BLaER1 (cell line): ENCODE data around the gene TMED5.

Experiments
- H3K27ac ChIP-seq: shearing (Covaris generic); formaldehyde crosslinking; 2 replicates; pipeline ENCODE4 v1.8.1; 2022
- H3K27me3 ChIP-seq: shearing (Covaris generic); formaldehyde crosslinking; 2 replicates; pipeline ENCODE4 v1.8.1; 2022
- H3K36me3 ChIP-seq: shearing (Covaris generic); formaldehyde crosslinking; 2 replicates; pipeline ENCODE4 v1.8.1; 2022
- H3K4me1 ChIP-seq: shearing (Covaris generic); formaldehyde crosslinking; 2 replicates; pipeline ENCODE4 v1.8.1; 2022
- H3K4me2 ChIP-seq: shearing (Covaris generic); formaldehyde crosslinking; 2 replicates; pipeline ENCODE4 v1.8.1; 2022
- H3K4me3 ChIP-seq: shearing (Covaris generic); formaldehyde crosslinking; 2 replicates; pipeline ENCODE4 v1.8.1; 2022
- H3K9ac ChIP-seq: shearing (Covaris generic); formaldehyde crosslinking; 2 replicates; pipeline ENCODE4 v1.8.1; 2022
- H3K9me3 ChIP-seq: shearing (Covaris generic); formaldehyde crosslinking; 2 replicates; pipeline ENCODE4 v1.8.1; 2022
- H4K20me1 ChIP-seq: shearing (Covaris generic); formaldehyde crosslinking; 2 replicates; pipeline ENCODE4 v1.8.1; 2022
- Cebpa-rat ChIP-seq: shearing (Covaris generic); IDR thresholded peaks from 2 replicates; pipeline ENCODE4 v1.8.1; 2022

TMED5 gene

DNA sequence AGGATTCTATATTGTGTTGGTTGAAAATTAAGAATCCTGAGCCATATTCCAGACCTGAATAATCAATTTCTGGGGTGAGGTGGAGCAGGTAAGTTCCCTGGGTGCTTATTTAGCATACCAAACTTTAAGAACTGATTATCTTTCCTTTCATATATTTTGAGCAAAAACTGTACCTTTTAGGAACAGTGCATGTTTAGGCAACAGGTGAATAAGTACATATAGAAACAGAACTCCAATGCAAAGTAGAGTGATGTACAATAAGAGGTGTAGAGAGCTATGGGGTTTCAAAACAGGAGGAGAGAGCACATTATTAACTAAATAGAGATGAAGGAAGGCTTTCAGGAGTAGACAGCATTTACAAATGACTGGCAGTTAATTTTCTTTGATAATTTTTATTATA is 28.7 kb downstream of the TMED5 start:
- no peak overlapping the region for H3K4me2 ChIP-seq

DNA sequence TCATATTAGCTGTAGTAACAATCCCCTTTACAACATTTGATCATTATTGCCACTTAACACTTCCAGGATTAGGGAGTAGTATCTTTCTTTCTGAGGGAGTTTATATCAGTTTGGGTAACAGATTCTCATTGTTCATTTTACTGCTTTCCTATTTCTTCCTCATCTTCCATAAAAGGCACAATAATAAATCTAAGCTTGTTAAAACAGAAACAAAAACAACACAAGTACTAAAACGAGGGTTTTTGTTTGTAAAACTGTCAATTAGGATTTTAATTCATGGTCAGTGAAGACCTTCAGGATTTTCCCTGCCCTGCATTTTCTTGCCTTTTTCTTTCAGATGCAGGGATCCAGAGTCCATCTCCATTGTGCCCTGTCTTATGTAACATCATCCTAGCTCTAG is 29.5 kb downstream of the TMED5 start:
- H3K4me2 ChIP-seq: no peak overlapping the region
- no peaks in the 10 kb centered on the region for H3K27me3 ChIP-seq
- no peaks in the 10 kb centered on the region for H3K4me1 ChIP-seq
- H3K9ac ChIP-seq: no peak overlapping the region
- no peak for TF ChIP-seq Cebpa-rat
- peaks cover 53% of the 10 kb centered on the region for H3K36me3 ChIP-seq
- no peak overlapping the region for H3K4me3 ChIP-seq
- H3K27ac ChIP-seq: no peak overlapping the region
- H4K20me1 ChIP-seq: peaks cover 44% of the 10 kb centered on the region
- no peaks in the 10 kb centered on the region for H3K9me3 ChIP-seq

More for the DNA sequence above, 28.7 kb downstream of the TMED5 start:
- H3K27me3 ChIP-seq: no peaks in the 10 kb centered on the region
- H3K9ac ChIP-seq: no peak overlapping the region
- H3K36me3 ChIP-seq: peaks cover 58% of the 10 kb centered on the region
- no peak overlapping the region for H3K4me3 ChIP-seq
- no peaks in the 10 kb centered on the region for H3K4me1 ChIP-seq
- H4K20me1 ChIP-seq: peaks cover 44% of the 10 kb centered on the region
- no peaks in the 10 kb centered on the region for H3K9me3 ChIP-seq
- H3K27ac ChIP-seq: no peak overlapping the region
- no peak for TF ChIP-seq Cebpa-rat

GRCh38 chr1:93148001-93148400 is 32.2 kb downstream of the TMED5 start:
- TF ChIP-seq Cebpa-rat: no peak
- Histone ChIP-seq H3K4me1 (no peaks in the 10 kb centered on the region), H3K27ac (no peak overlapping the region), H3K27me3 (no peaks in the 10 kb centered on the region), H4K20me1 (peaks cover 38% of the 10 kb centered on the region), H3K9ac (no peak overlapping the region), H3K36me3 (peaks cover 56% of the 10 kb centered on the region; the same call in 1 of the 2 replicates), H3K4me2 (no peak overlapping the region), H3K9me3 (no peaks in the 10 kb centered on the region), H3K4me3 (no peak overlapping the region)

GRCh38 chr1:93143769-93144168 is 36.4 kb downstream of the TMED5 start:
- TF ChIP-seq Cebpa-rat: no peak
- no peaks in the 10 kb centered on the region for H3K27me3 ChIP-seq
- H3K36me3 ChIP-seq: peaks cover 65% of the 10 kb centered on the region
- no peak overlapping the region for H3K27ac ChIP-seq
- no peak overlapping the region for H3K4me3 ChIP-seq
- H4K20me1 ChIP-seq: peaks cover 50% of the 10 kb centered on the region
- H3K9me3 ChIP-seq: no peaks in the 10 kb centered on the region
- H3K9ac ChIP-seq: no peak overlapping the region
- no peaks in the 10 kb centered on the region for H3K4me1 ChIP-seq
- no peak overlapping the region for H3K4me2 ChIP-seq

GRCh38 chr1:93143136-93143535 is 37.1 kb downstream of the TMED5 start:
- TF ChIP-seq Cebpa-rat: no peak
- peaks cover 43% of the 10 kb centered on the region for H4K20me1 ChIP-seq
- H3K9me3 ChIP-seq: no peaks in the 10 kb centered on the region
- no peaks in the 10 kb centered on the region for H3K27me3 ChIP-seq
- H3K4me3 ChIP-seq: no peak overlapping the region
- H3K27ac ChIP-seq: no peak overlapping the region
- H3K36me3 ChIP-seq: peaks cover 64% of the 10 kb centered on the region
- H3K9ac ChIP-seq: no peak overlapping the region
- H3K4me2 ChIP-seq: no peak overlapping the region
- no peaks in the 10 kb centered on the region for H3K4me1 ChIP-seq

- H3K9me3 ChIP-seq: no peaks in the 10 kb centered on the region
- no peaks in the 10 kb centered on the region for H3K4me1 ChIP-seq
- H4K20me1 ChIP-seq: peaks cover 34% of the 10 kb centered on the region
- H3K4me2 ChIP-seq: no peak overlapping the region
- no peaks in the 10 kb centered on the region for H3K27me3 ChIP-seq
- no peak overlapping the region for H3K9ac ChIP-seq
- TF ChIP-seq Cebpa-rat: no peak
- H3K4me3 ChIP-seq: no peak overlapping the region
- H3K36me3 ChIP-seq: peaks cover 65% of the 10 kb centered on the region
- no peak overlapping the region for H3K27ac ChIP-seq
Measured at GRCh38 chr1:93142161-93142560, 38.1 kb downstream of the TMED5 start.

GRCh38 chr1:93140106-93140505 is 40.1 kb downstream of the TMED5 start:
- no peak for TF ChIP-seq Cebpa-rat
- peaks cover 84% of the 10 kb centered on the region for H3K36me3 ChIP-seq
- no peaks in the 10 kb centered on the region for H3K4me1 ChIP-seq
- no peak overlapping the region for H3K4me3 ChIP-seq
- H4K20me1 ChIP-seq: peaks cover 52% of the 10 kb centered on the region
- H3K27ac ChIP-seq: no peak overlapping the region
- no peaks in the 10 kb centered on the region for H3K27me3 ChIP-seq
- H3K9me3 ChIP-seq: no peaks in the 10 kb centered on the region
- H3K4me2 ChIP-seq: no peak overlapping the region
- H3K9ac ChIP-seq: no peak overlapping the region

GRCh38 chr1:93137604-93138292 is 42.5 kb downstream of the TMED5 start:
- no peak overlapping the region for H3K4me3 ChIP-seq
- H4K20me1 ChIP-seq: peaks cover 59% of the 10 kb centered on the region
- no peak overlapping the region for H3K4me2 ChIP-seq
- H3K36me3 ChIP-seq: peaks cover 90% of the 10 kb centered on the region
- no peak overlapping the region for H3K9ac ChIP-seq
- H3K27me3 ChIP-seq: no peaks in the 10 kb centered on the region
- H3K27ac ChIP-seq: no peak overlapping the region
- no peaks in the 10 kb centered on the region for H3K9me3 ChIP-seq
- no peak for TF ChIP-seq Cebpa-rat
- H3K4me1 ChIP-seq: no peaks in the 10 kb centered on the region

DNA sequence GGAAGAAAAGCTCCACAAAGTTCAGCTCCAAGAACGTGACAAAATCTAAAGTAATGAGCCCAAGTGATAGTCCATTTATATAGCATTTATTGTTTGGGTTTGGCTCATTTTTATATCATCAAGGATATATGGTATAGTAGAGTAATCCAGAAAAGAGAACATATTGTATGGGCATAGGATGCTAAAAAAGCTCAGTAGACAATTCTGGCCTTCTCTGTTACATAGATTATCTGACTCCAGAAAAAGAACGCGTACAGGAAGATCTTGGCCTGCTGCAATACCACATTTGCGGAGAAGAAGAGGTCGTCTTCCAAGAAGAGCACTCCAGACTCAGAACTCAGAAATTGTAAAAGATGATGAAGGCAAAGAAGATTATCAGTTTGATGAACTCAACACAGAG is 43.8 kb downstream of the TMED5 start:
- no peak overlapping the region for H3K4me3 ChIP-seq
- TF ChIP-seq Cebpa-rat: no peak
- H3K9ac ChIP-seq: no peak overlapping the region
- H3K27ac ChIP-seq: no peak overlapping the region
- H3K4me2 ChIP-seq: no peak overlapping the region
- H3K4me1 ChIP-seq: no peaks in the 10 kb centered on the region
- peaks cover 96% of the 10 kb centered on the region for H3K36me3 ChIP-seq
- H3K9me3 ChIP-seq: no peaks in the 10 kb centered on the region
- no peaks in the 10 kb centered on the region for H3K27me3 ChIP-seq
- H4K20me1 ChIP-seq: peaks cover 62% of the 10 kb centered on the region

- Histone ChIP-seq H3K27me3 (no peaks in the 10 kb centered on the region), H4K20me1 (peaks cover 45% of the 10 kb centered on the region), H3K9me3 (no peaks in the 10 kb centered on the region), H3K4me3 (no peak overlapping the region), H3K4me1 (no peaks in the 10 kb centered on the region), H3K4me2 (no peak overlapping the region), H3K27ac (no peak overlapping the region), H3K9ac (no peak overlapping the region), H3K36me3 (peaks cover 97% of the 10 kb centered on the region)
- TF ChIP-seq Cebpa-rat: no peak
Measured at GRCh38 chr1:93132638-93133037, 47.6 kb downstream of the TMED5 start.
